WTC11 (cell line): ENCODE results near the gene NTMT1.

Experiments
- CTCF ChIP-seq: fragments of 200-600 bp; IDR thresholded peaks from 2 replicates; pipeline ENCODE4 v1.8.0; 2022; ENCODE audit warnings: antibody characterized with exemption
- NR3C1 ChIP-seq: sonication (generic); formaldehyde crosslinking; conservative IDR thresholded peaks from 2 replicates; pipeline ENCODE4 v1.8.1; 2023; ENCODE audit warnings: low read depth, mild to moderate bottlenecking, missing genetic modification reagents
- TP53 ChIP-seq: sonication (generic); formaldehyde crosslinking; IDR thresholded peaks from 2 replicates; pipeline ENCODE4 v1.8.1; 2023; ENCODE audit warnings: mild to moderate bottlenecking, missing genetic modification reagents
- ZNF281 ChIP-seq: sonication (generic); formaldehyde crosslinking; IDR thresholded peaks from 2 replicates; pipeline ENCODE4 v1.8.0; 2023; ENCODE audit warnings: mild to moderate bottlenecking, missing genetic modification reagents

- no peak for TF ChIP-seq CTCF
- no peak for TF ChIP-seq TP53 (CRISPR knock-in tag)
- no peak for TF ChIP-seq ZNF281 (CRISPR knock-in tag)
- TF ChIP-seq NR3C1 (CRISPR knock-in tag): no peak
These were observed 5.2 kb upstream of the NTMT1 start, which contains the start of gene C9orf50 for GRCh38 chr9:129620669-129621295.
